Trophoblast cell (in vitro differentiated cells and primary cell): ENCODE measurements around the gene ZNF169.
"Not testable (repeated sequence)": the region's sequence is repeated elsewhere in the genome, so short reads cannot be mapped to it uniquely, and the experiment has no call there.

Experiments
- DNase-seq, 2 donors: peaks; one replicate each; pipeline ENCODE4 v3.0.0-alpha.2; 2016
- H2AFZ ChIP-seq: 2 replicates; pipeline ENCODE4 v1.6.1; 2013; ENCODE audit warnings: low read length, moderate library complexity, mild to moderate bottlenecking; ENCODE audit not compliant: insufficient read depth, poor library complexity
- H2AK5ac ChIP-seq: 2 replicates; pipeline ENCODE4 v1.6.1; 2013; ENCODE audit warnings: mild to moderate bottlenecking, low read length
- H2BK120ac ChIP-seq: 2 replicates; pipeline ENCODE4 v1.6.1; 2013; ENCODE audit warnings: low read length, mild to moderate bottlenecking, moderate library complexity; ENCODE audit not compliant: insufficient read depth, poor library complexity
- H2BK12ac ChIP-seq: 2 replicates; pipeline ENCODE4 v1.6.1; 2013; ENCODE audit warnings: mild to moderate bottlenecking, low read length, moderate library complexity
- H2BK5ac ChIP-seq: 2 replicates; pipeline ENCODE4 v1.6.1; 2013; ENCODE audit warnings: low read length, low read depth, moderate library complexity, mild to moderate bottlenecking; ENCODE audit not compliant: poor library complexity
- H3K14ac ChIP-seq: 2 replicates; pipeline ENCODE4 v1.6.1; 2013; ENCODE audit warnings: mild to moderate bottlenecking, low read length
- H3K18ac ChIP-seq: 2 replicates; pipeline ENCODE4 v1.6.1; 2013; ENCODE audit warnings: mild to moderate bottlenecking, low read length
- H3K23ac ChIP-seq: 2 replicates; pipeline ENCODE4 v1.6.1; 2013; ENCODE audit warnings: low read length
- H3K27ac ChIP-seq: 2 replicates; pipeline ENCODE4 v1.5.1; 2013; ENCODE audit warnings: low read depth, mild to moderate bottlenecking, inconsistent platforms, low read length, moderate library complexity
- H3K27me3 ChIP-seq: 2 replicates; pipeline ENCODE4 v1.6.1; 2013; ENCODE audit warnings: inconsistent platforms, mild to moderate bottlenecking, low read length, moderate library complexity; ENCODE audit not compliant: insufficient read depth
- H3K36me3 ChIP-seq, 2 experiments: 1 replicate in 1 of 2; 2 replicates in 1 of 2; pipeline ENCODE4 v1.6.1; 2013; ENCODE audit warnings: low read length in 2 of 2, mild to moderate bottlenecking in 2 of 2, moderate library complexity in 1 of 2; ENCODE audit not compliant: insufficient read depth in 2 of 2, control insufficient read depth in 1 of 2
- H3K4ac ChIP-seq: 2 replicates; pipeline ENCODE4 v1.6.1; 2013; ENCODE audit warnings: low read depth, mild to moderate bottlenecking, low read length, moderate library complexity
- H3K4me1 ChIP-seq, 2 experiments: 1 replicate in 1 of 2; 2 replicates in 1 of 2; pipeline ENCODE4 v1.6.1; 2013; ENCODE audit warnings: low read length in 2 of 2, mild to moderate bottlenecking in 2 of 2, moderate library complexity in 1 of 2; ENCODE audit not compliant: insufficient read depth in 2 of 2, control insufficient read depth in 1 of 2
- H3K4me2 ChIP-seq: 2 replicates; pipeline ENCODE4 v1.6.1; 2013; ENCODE audit warnings: inconsistent platforms, mild to moderate bottlenecking, low read length, moderate library complexity
- H3K4me3 ChIP-seq: 2 replicates; pipeline ENCODE4 v1.5.1; 2013; ENCODE audit warnings: mild to moderate bottlenecking, low read depth, low read length, inconsistent platforms
- H3K79me1 ChIP-seq: one replicate; pipeline ENCODE4 v1.6.1; 2013; ENCODE audit warnings: low read length
- H3K79me2 ChIP-seq: 2 replicates; pipeline ENCODE4 v1.6.1; 2013; ENCODE audit warnings: low read length, mild to moderate bottlenecking; ENCODE audit not compliant: control insufficient read depth, insufficient read depth, poor library complexity
- H3K9ac ChIP-seq: 2 replicates; pipeline ENCODE4 v1.6.1; 2013; ENCODE audit warnings: mild to moderate bottlenecking, low read length
- H3K9me3 ChIP-seq: 2 replicates; pipeline ENCODE4 v1.6.1; 2013; ENCODE audit warnings: low read depth, mild to moderate bottlenecking, control low read depth, inconsistent platforms, low read length; ENCODE audit not compliant: insufficient read depth
- H4K12ac ChIP-seq: 2 replicates; pipeline ENCODE4 v1.6.1; 2013; ENCODE audit warnings: low read depth, mild to moderate bottlenecking, low read length, moderate library complexity
- H4K8ac ChIP-seq: 2 replicates; pipeline ENCODE4 v1.6.1; 2013; ENCODE audit warnings: low read depth, mild to moderate bottlenecking, low read length, moderate library complexity
- H4K91ac ChIP-seq: one replicate; pipeline ENCODE4 v1.6.1; 2013; ENCODE audit warnings: low read depth, mild to moderate bottlenecking, low read length, moderate library complexity
- WGBS: extraction: QIAGEN DNeasy Blood & Tissue Kit; methylation state at CpG from one replicate; pipeline ENCODE4 v1.1.7; 2013; ENCODE audit warnings: missing lambda C conversion rate; ENCODE audit not compliant: insufficient read length, insufficient coverage; ENCODE audit errors: extremely low coverage; 5-methylcytosine and 5-hydroxymethylcytosine counted together

Gene ZNF169

DNA sequence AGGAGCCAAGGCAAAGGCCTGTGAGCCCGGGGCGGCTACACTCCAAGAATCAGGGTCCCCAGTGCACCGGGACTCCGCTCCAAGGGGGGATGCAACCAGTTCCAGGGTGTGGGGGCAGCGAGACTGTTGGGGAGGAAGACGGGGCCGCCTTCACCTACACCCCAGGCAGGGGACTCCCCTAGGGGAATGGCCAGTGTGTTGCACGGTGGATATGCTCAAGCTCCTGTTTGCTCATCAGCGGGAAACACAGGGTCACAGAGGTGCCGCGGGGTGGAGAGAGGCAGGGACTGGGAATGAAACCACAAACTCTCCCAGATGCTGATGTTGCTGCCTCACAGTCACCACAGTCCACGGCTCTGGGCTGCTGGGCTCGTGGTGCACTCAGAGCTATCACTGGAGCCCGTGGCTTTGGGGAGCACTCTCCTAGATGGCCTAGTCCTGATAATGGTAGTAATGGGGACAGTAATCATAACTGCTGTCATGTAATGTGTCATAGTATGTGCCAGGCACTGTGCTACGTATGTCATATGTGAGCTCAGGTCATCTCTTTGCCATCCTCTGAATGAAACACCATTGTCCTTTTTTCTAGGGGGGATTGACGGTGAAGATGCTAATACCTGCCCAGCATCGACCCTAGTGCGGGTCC, 64.2 kb downstream of the ZNF169 start:
- not testable (repeated sequence) for H2AK5ac ChIP-seq, H3K14ac ChIP-seq, H3K4ac ChIP-seq, H3K18ac ChIP-seq, H3K4me1 ChIP-seq, H4K8ac ChIP-seq, H4K91ac ChIP-seq, H3K23ac ChIP-seq, H3K9me3 ChIP-seq, DNase-seq, H2BK12ac ChIP-seq, H3K79me2 ChIP-seq, H3K27ac ChIP-seq, H4K12ac ChIP-seq, H3K79me1 ChIP-seq, H2BK120ac ChIP-seq, H2AFZ ChIP-seq, H3K9ac ChIP-seq, H3K36me3 ChIP-seq, H3K4me3 ChIP-seq, H3K27me3 ChIP-seq, H3K4me2 ChIP-seq, H2BK5ac ChIP-seq
- no CpG with 5 or more reads among the region's 18 CpGs for WGBS

- not testable (repeated sequence) for H4K91ac ChIP-seq, DNase-seq, H2AFZ ChIP-seq, H3K4ac ChIP-seq, H3K9me3 ChIP-seq, H4K8ac ChIP-seq, H3K9ac ChIP-seq, H2BK120ac ChIP-seq, H3K14ac ChIP-seq, H4K12ac ChIP-seq, H3K27ac ChIP-seq, H3K79me2 ChIP-seq, H3K23ac ChIP-seq, H3K4me3 ChIP-seq, H3K36me3 ChIP-seq, H2AK5ac ChIP-seq, H3K27me3 ChIP-seq, H2BK5ac ChIP-seq, H3K4me2 ChIP-seq, H3K4me1 ChIP-seq, H3K79me1 ChIP-seq, H3K18ac ChIP-seq, H2BK12ac ChIP-seq
- no CpG with 5 or more reads among the region's 16 CpGs for WGBS
Measured at GRCh38 chr9:94325583-94325982, 66.5 kb downstream of the ZNF169 start.

GRCh38 chr9:94328544-94328943, 69.4 kb downstream of the ZNF169 start, which contains the start of gene NUTM2F:
NUTM2F (minus strand) TSS chr9:94328644; CDS start chr9:94328623, 21 bp downstream.
- not testable (repeated sequence) for H3K9ac ChIP-seq, H3K27me3 ChIP-seq, H4K91ac ChIP-seq, H3K36me3 ChIP-seq, H3K79me1 ChIP-seq, H2AFZ ChIP-seq, H2BK12ac ChIP-seq, H3K14ac ChIP-seq, H3K27ac ChIP-seq, H2AK5ac ChIP-seq, H3K4ac ChIP-seq, H3K9me3 ChIP-seq, H3K18ac ChIP-seq, H3K79me2 ChIP-seq, H3K4me1 ChIP-seq, H3K4me2 ChIP-seq, H3K4me3 ChIP-seq, H4K8ac ChIP-seq, DNase-seq, H4K12ac ChIP-seq, H3K23ac ChIP-seq
- WGBS: no CpG with 5 or more reads among the region's 5 CpGs
- H2BK120ac ChIP-seq: peak within 1 kb of the TSS; percentile 3
- peak within 1 kb of the TSS; percentile 63 for H2BK5ac ChIP-seq

- H2BK12ac ChIP-seq, H3K36me3 ChIP-seq, H3K9me3 ChIP-seq, DNase-seq, H3K79me2 ChIP-seq, H2BK120ac ChIP-seq, H2BK5ac ChIP-seq, H3K79me1 ChIP-seq, H2AK5ac ChIP-seq, H2AFZ ChIP-seq, H3K14ac ChIP-seq, H4K12ac ChIP-seq, H3K27ac ChIP-seq, H3K4ac ChIP-seq, H3K27me3 ChIP-seq, H3K4me2 ChIP-seq, H4K8ac ChIP-seq, H3K4me1 ChIP-seq, H3K18ac ChIP-seq, H3K23ac ChIP-seq, H3K9ac ChIP-seq, H3K4me3 ChIP-seq, H4K91ac ChIP-seq: not testable (repeated sequence)
- WGBS: no CpG with 5 or more reads among the region's 4 CpGs
Measured at GRCh38 chr9:94336445-94336844, 77.3 kb downstream of the ZNF169 start.
